ENCODE measurements around the gene ESRRB. TPM values are rescaled to one million over a fixed set of nuclear protein-coding genes. Genes with fewer than 3 reads are reported as not detected.

ESRRB gene
- total RNA-seq, 4 donors from 2014 or later: not detected

DNA sequence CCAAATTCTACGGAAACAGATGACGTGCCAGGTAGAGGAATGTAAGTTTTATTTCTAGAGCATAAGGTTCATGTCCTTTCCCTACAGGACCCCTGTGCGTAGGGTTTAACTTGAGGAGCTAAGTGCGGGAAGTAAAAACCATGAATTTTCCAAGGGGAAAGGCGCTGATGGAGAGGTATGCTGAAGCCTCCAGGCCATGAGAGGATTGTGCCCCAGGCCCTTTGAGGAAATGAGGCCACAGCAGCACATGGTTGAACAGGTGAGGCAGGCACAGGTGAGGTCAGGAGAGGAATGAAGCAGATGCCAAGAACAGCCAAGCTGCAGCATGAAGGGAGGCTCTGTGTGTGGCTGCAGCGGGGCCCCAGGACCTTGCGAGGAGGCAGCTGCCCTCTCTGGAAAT is 14.7 kb downstream of the ESRRB start:
- TF ChIP-seq CTCF (IDR thresholded peaks at IDR 0.05): no peak
- DNase-seq (ENCODE audit: low spot score) (no peak), ATAC-seq (ENCODE audit: low FRiP score) (no peak)

DNA sequence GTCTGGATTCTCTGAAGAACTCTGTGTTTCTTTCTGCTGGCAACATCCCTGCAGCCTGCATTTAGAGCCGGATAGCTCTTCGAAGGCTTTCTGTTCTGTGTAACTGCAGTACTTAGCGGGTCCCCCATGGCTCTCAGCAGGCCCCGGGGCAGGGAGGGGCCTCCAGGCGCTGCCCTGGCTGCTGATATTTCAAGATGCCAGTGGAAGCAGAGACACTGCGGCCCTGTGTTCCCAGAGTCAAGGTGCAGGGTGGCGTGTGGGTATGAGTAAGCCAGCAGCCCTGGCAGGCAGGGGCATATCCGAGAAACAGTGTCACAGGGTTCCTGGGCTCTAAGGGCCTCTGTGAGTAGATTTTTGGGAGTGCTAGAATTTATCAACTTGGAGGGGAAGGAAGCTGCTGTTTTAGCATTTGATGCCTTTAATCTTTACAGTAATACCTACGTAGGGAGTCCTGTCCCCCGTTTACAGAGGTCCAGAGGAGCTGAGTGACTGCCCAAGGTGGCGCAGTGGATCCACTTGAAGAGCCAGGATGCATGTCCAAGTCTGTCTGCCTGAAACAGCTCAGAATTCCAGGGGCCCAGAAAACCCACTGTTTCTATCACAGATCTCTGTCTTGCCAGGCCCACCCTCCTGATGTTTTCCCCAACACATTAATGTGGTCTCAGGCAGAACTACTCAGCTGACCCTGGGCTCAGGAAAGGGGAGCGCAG is 16.2 kb downstream of the ESRRB start:
- DNase-seq (ENCODE audit: low spot score) (no peak), ATAC-seq (ENCODE audit: low FRiP score) (no peak)
- TF ChIP-seq CTCF (IDR thresholded peaks at IDR 0.05): no peak

DNA sequence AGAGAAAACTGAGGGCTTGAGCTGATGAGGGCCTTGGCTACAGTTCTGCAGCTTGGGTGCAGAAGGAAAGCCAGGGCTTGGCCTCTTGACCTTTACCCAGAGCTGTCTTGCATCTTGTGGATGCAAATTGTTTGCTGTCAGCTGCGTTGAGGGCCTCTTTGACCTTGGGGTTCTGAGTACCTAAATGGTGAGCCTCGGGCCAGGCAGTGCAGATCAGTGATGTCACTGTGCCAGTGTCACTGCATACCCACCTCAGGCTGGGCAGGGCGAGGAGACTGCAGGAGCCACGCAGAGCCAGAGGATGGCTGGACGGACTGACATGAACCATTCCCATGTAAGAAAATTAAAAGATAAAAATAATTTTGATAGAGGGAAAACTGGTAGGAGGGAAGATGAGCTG is 18.6 kb downstream of the ESRRB start:
- no peak for ATAC-seq (ENCODE audit: low FRiP score)
- no peak for TF ChIP-seq CTCF (IDR thresholded peaks at IDR 0.05)
- DNase-seq (ENCODE audit: low spot score): no peak

- ATAC-seq (ENCODE audit: low FRiP score) (no peak), DNase-seq (ENCODE audit: low spot score) (no peak)
- no peak for TF ChIP-seq CTCF (IDR thresholded peaks at IDR 0.05)
These were observed 19.2 kb downstream of the ESRRB start for GRCh38 chr14:76395161-76395560.

DNA sequence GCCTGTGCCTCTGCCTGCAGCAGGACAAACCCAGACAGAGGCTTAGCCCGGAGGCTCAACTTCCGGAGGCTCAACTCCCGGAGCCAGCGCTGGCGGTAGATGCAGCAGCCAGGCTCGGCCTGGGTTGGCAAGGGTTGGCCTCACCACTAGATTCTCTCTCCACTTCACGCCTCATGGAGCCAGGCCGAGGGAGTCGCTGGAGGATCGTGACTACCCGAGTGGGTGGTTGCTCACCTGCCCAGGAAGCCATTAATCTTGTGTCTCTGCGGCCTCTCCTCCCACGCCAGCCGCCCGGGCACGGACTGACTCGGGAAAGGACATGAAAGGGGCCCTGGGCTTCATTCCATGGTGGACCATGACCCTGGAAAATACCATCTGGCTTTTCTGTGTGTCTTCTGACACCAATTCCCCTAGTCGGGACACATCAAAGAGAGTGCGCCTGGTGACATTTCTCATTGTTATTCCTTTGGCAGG is 20.8 kb downstream of the ESRRB start:
- no peak for DNase-seq (ENCODE audit: low spot score)
- TF ChIP-seq CTCF (IDR thresholded peaks at IDR 0.05): no peak
- ATAC-seq (ENCODE audit: low FRiP score): peak; percentile 15

- DNase-seq (ENCODE audit: low spot score) (no peak), ATAC-seq (ENCODE audit: low FRiP score) (no peak)
- no peak for TF ChIP-seq CTCF (IDR thresholded peaks at IDR 0.05)
These were observed 29.7 kb downstream of the ESRRB start for GRCh38 chr14:76405627-76406026.

- ATAC-seq (ENCODE audit: low FRiP score): no peak
- no peak for DNase-seq (ENCODE audit: low spot score)
- TF ChIP-seq CTCF (IDR thresholded peaks at IDR 0.05): no peak
These were observed 31.7 kb downstream of the ESRRB start for GRCh38 chr14:76407449-76408150.

Measured in omental fat pad (tissue), 4 donors.